Osteoblast (primary cell): ENCODE measurements around the gene SLC1A2. TPM values are rescaled to one million over a fixed set of nuclear protein-coding genes. Genes with fewer than 3 reads are reported as not detected.

Experiments used
- DNase-seq: peaks from one replicate; pipeline ENCODE4 v3.0.0; 2011; ENCODE audit warnings: low spot score, mixed read lengths; ENCODE audit not compliant: insufficient read length; ENCODE audit errors: missing footprints
- H2AFZ ChIP-seq: 2 replicates; pipeline ENCODE4 v1.6.0; 2011; ENCODE audit warnings: mild to moderate bottlenecking, low read length
- H3K27ac ChIP-seq: 2 replicates; pipeline ENCODE4 v1.5.1; 2011; ENCODE audit warnings: mild to moderate bottlenecking, low read depth, low read length, moderate library complexity
- H3K27me3 ChIP-seq: 2 replicates; pipeline ENCODE4 v1.6.0; 2012; ENCODE audit warnings: mild to moderate bottlenecking, control low read depth, inconsistent platforms, low read length, moderate library complexity; ENCODE audit not compliant: insufficient read depth
- H3K36me3 ChIP-seq: 2 replicates; pipeline ENCODE4 v1.5.1; 2011; ENCODE audit warnings: mild to moderate bottlenecking, low read length, control low read depth, moderate library complexity; ENCODE audit not compliant: insufficient read depth
- H3K4me1 ChIP-seq: 2 replicates; pipeline ENCODE4 v1.5.1; 2011; ENCODE audit warnings: mild to moderate bottlenecking, low read length, control low read depth, moderate library complexity; ENCODE audit not compliant: insufficient read depth
- H3K4me2 ChIP-seq: 2 replicates; pipeline ENCODE4 v1.6.0; 2011; ENCODE audit warnings: mild to moderate bottlenecking, low read length; ENCODE audit not compliant: insufficient read depth
- H3K4me3 ChIP-seq: fragments of 200-600 bp; sonication (generic); 3 replicates; pipeline ENCODE4 v1.5.1; 2012; ENCODE audit warnings: mild to moderate bottlenecking, low read length, inconsistent platforms; ENCODE audit not compliant: insufficient read depth
- H3K79me2 ChIP-seq: 2 replicates; pipeline ENCODE4 v1.6.0; 2012; ENCODE audit warnings: mild to moderate bottlenecking, low read length, control low read depth, inconsistent platforms; ENCODE audit not compliant: insufficient read depth
- H3K9me3 ChIP-seq: 2 replicates; pipeline ENCODE4 v1.5.1; 2011; ENCODE audit warnings: low read depth, low read length, control low read depth
- H4K20me1 ChIP-seq: 2 replicates; pipeline ENCODE4 v1.6.0; 2012; ENCODE audit warnings: mild to moderate bottlenecking, low read length, control low read depth; ENCODE audit not compliant: insufficient read depth
- total RNA-seq: library from RNA; depleted of rRNA; stranded (reverse); fragments of >200 nt; gene quantifications from 2 replicates; pipeline ENCODE4 v1.2.3, GENCODE V29; 2012
- TF ChIP-seq, protein P1 (sequence below): IDR thresholded peaks from 2 replicates; pipeline ENCODE4 v1.5.1; 2011; ENCODE audit warnings: mild to moderate bottlenecking, low read depth, low read length, moderate library complexity; ENCODE audit errors: extremely low read depth

The SLC1A2 gene
- total RNA-seq, 1 donor = 0.72 TPM

GRCh38 chr11:35259529-35259928 lies 159.8 kb downstream of the SLC1A2 start:
- TF ChIP-seq, protein P1, sequence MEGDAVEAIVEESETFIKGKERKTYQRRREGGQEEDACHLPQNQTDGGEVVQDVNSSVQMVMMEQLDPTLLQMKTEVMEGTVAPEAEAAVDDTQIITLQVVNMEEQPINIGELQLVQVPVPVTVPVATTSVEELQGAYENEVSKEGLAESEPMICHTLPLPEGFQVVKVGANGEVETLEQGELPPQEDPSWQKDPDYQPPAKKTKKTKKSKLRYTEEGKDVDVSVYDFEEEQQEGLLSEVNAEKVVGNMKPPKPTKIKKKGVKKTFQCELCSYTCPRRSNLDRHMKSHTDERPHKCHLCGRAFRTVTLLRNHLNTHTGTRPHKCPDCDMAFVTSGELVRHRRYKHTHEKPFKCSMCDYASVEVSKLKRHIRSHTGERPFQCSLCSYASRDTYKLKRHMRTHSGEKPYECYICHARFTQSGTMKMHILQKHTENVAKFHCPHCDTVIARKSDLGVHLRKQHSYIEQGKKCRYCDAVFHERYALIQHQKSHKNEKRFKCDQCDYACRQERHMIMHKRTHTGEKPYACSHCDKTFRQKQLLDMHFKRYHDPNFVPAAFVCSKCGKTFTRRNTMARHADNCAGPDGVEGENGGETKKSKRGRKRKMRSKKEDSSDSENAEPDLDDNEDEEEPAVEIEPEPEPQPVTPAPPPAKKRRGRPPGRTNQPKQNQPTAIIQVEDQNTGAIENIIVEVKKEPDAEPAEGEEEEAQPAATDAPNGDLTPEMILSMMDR = no peak
- Histone ChIP-seq H3K36me3 (no peaks in the 10 kb centered on the region), H3K4me1 (peaks cover 11% of the 10 kb centered on the region), H3K4me3 (no peak overlapping the region), H3K9me3 (no peaks in the 10 kb centered on the region), H2AFZ (no peak overlapping the region), H4K20me1 (no peaks in the 10 kb centered on the region), H3K27ac (no peak overlapping the region), H3K27me3 (no peaks in the 10 kb centered on the region), H3K4me2 (no peak overlapping the region), H3K79me2 (no peaks in the 10 kb centered on the region)
- no peak for DNase-seq

DNA sequence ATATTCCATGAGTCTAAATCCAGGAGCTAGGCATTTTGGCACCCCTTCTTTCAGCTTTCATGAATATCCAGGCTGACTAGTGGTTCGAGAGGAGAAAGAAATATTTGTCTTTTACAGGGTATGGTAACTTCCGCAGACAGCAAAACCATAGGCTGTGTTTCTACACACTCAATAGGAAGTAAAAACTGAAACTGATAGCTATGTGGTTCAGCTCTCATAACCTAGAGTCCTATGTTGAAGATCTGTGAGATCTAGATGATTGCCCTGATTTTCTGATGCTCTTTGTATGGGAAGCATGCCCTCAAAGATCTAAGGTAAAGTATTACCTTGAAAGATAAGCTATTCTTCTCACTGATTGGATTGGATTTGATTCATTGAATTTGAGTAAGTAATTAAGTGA lies 162.1 kb downstream of the SLC1A2 start:
- H2AFZ ChIP-seq = no peak overlapping the region
- TF ChIP-seq, protein P1 = no peak
- H3K9me3 ChIP-seq = no peaks in the 10 kb centered on the region
- H3K4me2 ChIP-seq = no peak overlapping the region
- H3K27me3 ChIP-seq = no peaks in the 10 kb centered on the region
- no peaks in the 10 kb centered on the region for H3K79me2 ChIP-seq
- no peaks in the 10 kb centered on the region for H3K36me3 ChIP-seq
- H3K4me1 ChIP-seq = peaks cover 18% of the 10 kb centered on the region
- no peak overlapping the region for H3K4me3 ChIP-seq
- H4K20me1 ChIP-seq = no peaks in the 10 kb centered on the region
- no peak overlapping the region for H3K27ac ChIP-seq
- no peak for DNase-seq

DNA sequence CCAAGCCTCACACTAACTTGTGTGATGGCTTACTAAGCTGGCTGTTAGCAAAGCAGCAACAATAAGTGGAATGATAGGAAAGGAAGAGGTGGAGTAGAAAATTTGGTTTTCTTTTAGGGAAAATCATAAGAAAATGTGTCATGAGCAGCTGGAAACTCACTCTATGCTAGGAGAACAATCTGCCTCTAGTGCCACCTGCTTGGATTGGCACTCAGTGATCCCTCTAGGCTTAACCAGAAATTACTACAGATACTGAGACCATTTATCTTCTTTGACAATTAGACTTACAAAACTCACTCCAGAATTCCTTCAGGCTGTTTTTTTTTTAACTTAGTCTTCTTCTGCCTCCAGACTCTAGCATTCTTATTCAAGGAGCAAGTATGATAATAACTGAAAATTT lies 163.1 kb downstream of the SLC1A2 start:
- Histone ChIP-seq H2AFZ (no peak overlapping the region), H3K27me3 (no peaks in the 10 kb centered on the region), H3K27ac (no peak overlapping the region), H3K4me3 (no peak overlapping the region), H3K9me3 (no peaks in the 10 kb centered on the region), H3K4me2 (no peak overlapping the region), H3K79me2 (no peaks in the 10 kb centered on the region), H3K4me1 (peaks cover 18% of the 10 kb centered on the region), H3K36me3 (no peaks in the 10 kb centered on the region), H4K20me1 (no peaks in the 10 kb centered on the region)
- TF ChIP-seq, protein P1 = no peak
- no peak for DNase-seq

DNA sequence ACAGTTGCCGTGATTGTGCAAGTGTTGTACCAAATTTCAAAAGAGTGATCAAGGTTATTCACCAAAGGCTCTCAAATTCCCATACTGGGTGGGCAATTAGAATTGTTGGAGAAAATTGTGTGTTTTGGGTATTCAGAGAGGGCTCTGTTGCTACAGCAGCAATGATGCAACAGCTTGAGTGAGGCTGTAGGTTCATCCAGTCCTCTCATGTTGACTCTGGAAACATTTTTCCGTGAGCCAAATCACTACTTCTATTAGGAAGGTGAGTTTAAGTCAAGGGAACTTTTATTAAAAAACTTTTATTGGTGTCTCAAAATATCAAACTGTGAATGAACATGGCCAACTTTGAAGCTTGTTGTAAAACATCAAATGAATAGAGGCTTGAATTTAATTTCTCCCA lies 163.8 kb downstream of the SLC1A2 start:
- peaks cover 12% of the 10 kb centered on the region for H3K4me1 ChIP-seq
- H3K79me2 ChIP-seq = no peaks in the 10 kb centered on the region
- H3K27ac ChIP-seq = no peak overlapping the region
- H3K36me3 ChIP-seq = no peaks in the 10 kb centered on the region
- no peak for DNase-seq
- no peak overlapping the region for H3K4me3 ChIP-seq
- H3K9me3 ChIP-seq = no peaks in the 10 kb centered on the region
- H2AFZ ChIP-seq = no peak overlapping the region
- no peaks in the 10 kb centered on the region for H3K27me3 ChIP-seq
- no peak overlapping the region for H3K4me2 ChIP-seq
- TF ChIP-seq, protein P1 = no peak
- no peaks in the 10 kb centered on the region for H4K20me1 ChIP-seq
